Measurements from ENCODE around the gene ARMH3. TPM values are rescaled to one million over a fixed set of nuclear protein-coding genes. Genes with fewer than 3 reads are reported as not detected.

ARMH3 gene
- total and polyA plus RNA-seq, 2 donors = 13.4 to 23.0 TPM

DNA sequence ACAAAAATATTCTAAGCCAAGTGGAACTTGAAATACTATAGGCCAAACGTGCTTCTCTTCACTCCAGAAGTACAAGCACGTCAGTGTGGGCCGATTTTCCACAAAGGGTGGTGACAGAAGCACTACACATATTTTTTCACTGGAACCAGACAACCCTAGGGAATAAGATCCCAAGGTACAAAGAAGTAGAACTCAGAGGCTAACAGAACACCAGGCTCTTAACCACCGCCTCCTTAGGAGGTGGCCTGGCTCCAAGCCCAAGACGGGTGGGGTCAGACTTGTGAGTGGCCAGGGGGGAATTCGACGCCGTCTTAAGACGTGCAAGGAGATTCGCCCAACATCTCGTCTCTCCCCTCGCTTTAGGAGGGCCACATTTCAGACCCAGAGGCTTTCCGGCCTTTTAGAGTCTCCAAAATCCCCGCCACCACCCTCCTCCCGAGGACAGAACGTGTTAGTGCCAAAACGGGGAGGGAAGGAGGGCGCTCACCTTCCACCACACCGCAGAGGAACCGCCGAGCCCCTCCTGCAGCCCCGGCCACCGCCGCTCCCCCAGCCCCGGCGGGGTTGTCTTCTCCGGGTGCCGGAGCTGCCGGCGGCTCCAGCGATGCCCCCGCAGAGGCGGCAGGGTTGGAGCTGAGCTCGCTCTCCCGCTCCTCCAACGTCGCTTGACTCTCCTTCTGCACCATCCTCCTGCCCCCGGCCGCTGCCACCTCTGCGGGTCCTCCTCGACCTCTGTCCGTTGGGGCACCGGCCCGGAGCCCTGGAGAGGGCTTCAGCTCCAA lies 238.4 kb downstream of the ARMH3 start:
- no peaks in the 10 kb centered on the region for H3K4me1 ChIP-seq (ENCODE audit: insufficient read depth)
- no peak for DNase-seq (ENCODE audit: extremely low spot score)
- H3K4me3 ChIP-seq (ENCODE audit: low read depth, low read length) = peak overlapping the region; percentile 97
- peak overlapping the region; percentile 95 for H3K27ac ChIP-seq (ENCODE audit: low read depth)
- WGBS = under 1% methylated on average over 44 of the region's 44 CpGs
- H3K36me3 ChIP-seq (ENCODE audit: insufficient read depth) = no peaks in the 10 kb centered on the region

GRCh38 chr10:101816913-101817336 lies 239.0 kb downstream of the ARMH3 start:
- Histone ChIP-seq H3K4me1 (ENCODE audit: insufficient read depth) (no peaks in the 10 kb centered on the region), H3K36me3 (ENCODE audit: insufficient read depth) (no peaks in the 10 kb centered on the region), H3K27ac (ENCODE audit: low read depth) (no peak overlapping the region), H3K4me3 (ENCODE audit: low read depth, low read length) (peak overlapping the region; percentile 97)
- under 1% methylated on average over 14 of the region's 14 CpGs for WGBS
- no peak for DNase-seq (ENCODE audit: extremely low spot score)

- H3K4me3 ChIP-seq (ENCODE audit: low read depth, low read length) = peak overlapping the region; percentile 97
- no peaks in the 10 kb centered on the region for H3K4me1 ChIP-seq (ENCODE audit: insufficient read depth)
- 1% methylated on average over 5 of the region's 5 CpGs for WGBS
- H3K27ac ChIP-seq (ENCODE audit: low read depth) = no peak overlapping the region
- no peak for DNase-seq (ENCODE audit: extremely low spot score)
- no peaks in the 10 kb centered on the region for H3K36me3 ChIP-seq (ENCODE audit: insufficient read depth)
Measured at GRCh38 chr10:101816376-101816775, 239.6 kb downstream of the ARMH3 start.

DNA sequence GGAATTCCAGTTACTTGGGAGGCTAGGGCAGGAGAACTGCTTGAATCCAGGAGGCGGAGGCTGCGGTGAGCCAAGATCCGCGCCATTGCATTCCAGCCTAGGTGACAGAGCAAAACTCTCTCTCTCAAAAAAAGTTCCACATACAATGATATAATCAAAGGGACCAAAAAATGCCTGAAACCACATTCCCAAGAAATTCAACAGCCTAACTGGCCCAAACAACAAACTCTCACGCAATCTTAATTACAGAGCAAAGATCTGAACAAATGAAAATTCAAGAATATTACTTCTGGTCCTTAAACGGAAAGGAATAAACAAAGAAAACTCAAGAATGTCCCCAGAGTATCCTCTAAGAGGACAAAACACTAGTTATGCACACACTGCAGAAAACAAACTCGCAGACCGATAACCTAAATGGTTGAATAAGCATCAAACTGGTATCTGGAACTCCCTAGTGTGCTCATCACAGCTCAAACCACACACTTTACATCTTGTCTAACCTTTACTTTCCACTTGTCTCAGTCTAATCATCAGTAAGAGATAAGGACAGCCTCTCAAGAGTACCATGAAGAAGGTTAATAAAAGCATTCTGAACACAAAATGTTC lies 241.4 kb downstream of the ARMH3 start:
- no peak for DNase-seq (ENCODE audit: extremely low spot score)
- Histone ChIP-seq H3K27ac (ENCODE audit: low read depth) (no peak overlapping the region), H3K4me1 (ENCODE audit: insufficient read depth) (no peaks in the 10 kb centered on the region), H3K4me3 (ENCODE audit: low read depth, low read length) (peak overlapping the region; percentile 29), H3K36me3 (ENCODE audit: insufficient read depth) (no peaks in the 10 kb centered on the region)
- 72% methylated on average over 8 of the region's 8 CpGs for WGBS

- 74% methylated on average over 4 of the region's 4 CpGs for WGBS
- H3K36me3 ChIP-seq (ENCODE audit: insufficient read depth) = no peaks in the 10 kb centered on the region
Measured at GRCh38 chr10:101812606-101813005, 243.4 kb downstream of the ARMH3 start.

DNA sequence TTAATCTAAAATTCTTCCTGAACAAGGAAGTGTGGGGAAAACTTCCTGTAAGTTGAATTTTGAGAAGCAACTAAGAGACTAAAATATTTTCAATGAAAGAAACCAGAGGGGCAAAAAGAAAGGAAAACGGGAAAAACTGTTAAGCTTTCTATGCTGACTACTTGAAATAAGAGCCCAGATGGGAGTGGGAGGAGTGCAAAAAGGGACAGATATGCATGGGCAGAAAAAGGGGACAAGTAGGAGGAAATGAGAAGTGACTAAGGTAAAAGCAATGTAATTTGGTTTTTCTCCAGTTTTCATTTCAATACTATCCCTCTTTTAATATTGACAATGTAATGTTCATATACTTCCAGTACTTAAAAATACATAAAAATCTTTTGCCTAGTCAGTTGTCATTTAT lies 248.8 kb downstream of the ARMH3 start:
- Histone ChIP-seq H3K4me1 (ENCODE audit: insufficient read depth) (no peaks in the 10 kb centered on the region), H3K36me3 (ENCODE audit: insufficient read depth) (peaks cover 2% of the 10 kb centered on the region), H3K27ac (ENCODE audit: low read depth) (no peak overlapping the region), H3K4me3 (ENCODE audit: low read depth, low read length) (no peak overlapping the region)
- WGBS = 84% methylated on average over 1 of the region's 1 CpG
- DNase-seq (ENCODE audit: extremely low spot score) = no peak

More at GRCh38 chr10:101812606-101813005, 243.4 kb downstream of the ARMH3 start:
- Histone ChIP-seq H3K27ac (ENCODE audit: low read depth) (no peak overlapping the region), H3K4me3 (ENCODE audit: low read depth, low read length) (no peak overlapping the region), H3K4me1 (ENCODE audit: insufficient read depth) (no peaks in the 10 kb centered on the region)
- no peak for DNase-seq (ENCODE audit: extremely low spot score)

DNA sequence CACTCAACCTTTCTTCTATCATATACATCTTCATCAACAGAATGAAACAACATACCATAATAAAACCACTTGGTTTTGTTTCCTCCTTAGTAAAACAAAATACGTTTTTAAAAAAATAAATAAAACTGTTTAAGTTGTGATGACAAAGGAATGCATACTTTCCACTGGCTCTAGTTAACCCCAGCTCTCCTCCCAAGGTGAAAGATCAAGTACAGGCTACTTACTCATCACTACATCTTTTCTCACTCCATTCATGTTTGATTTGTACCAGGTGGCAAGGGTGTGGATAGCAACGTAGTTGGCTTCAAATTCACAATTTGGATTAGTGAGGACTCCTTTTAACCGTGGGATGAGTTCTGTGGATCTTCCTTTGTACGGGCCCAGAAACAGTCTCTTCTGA lies 252.5 kb downstream of the ARMH3 start:
- WGBS = 59% methylated on average over 4 of the region's 4 CpGs
- Histone ChIP-seq H3K27ac (ENCODE audit: low read depth) (no peak overlapping the region), H3K4me1 (ENCODE audit: insufficient read depth) (no peaks in the 10 kb centered on the region), H3K36me3 (ENCODE audit: insufficient read depth) (peaks cover 7% of the 10 kb centered on the region), H3K4me3 (ENCODE audit: low read depth, low read length) (no peak overlapping the region)
- no peak for DNase-seq (ENCODE audit: extremely low spot score)

GRCh38 chr10:101797403-101798059 lies 258.4 kb downstream of the ARMH3 start:
- H3K4me3 ChIP-seq (ENCODE audit: low read depth, low read length) = no peak overlapping the region
- no peak overlapping the region for H3K27ac ChIP-seq (ENCODE audit: low read depth)
- 69% methylated on average over 4 of the region's 4 CpGs for WGBS
- no peaks in the 10 kb centered on the region for H3K4me1 ChIP-seq (ENCODE audit: insufficient read depth)
- peaks cover 14% of the 10 kb centered on the region for H3K36me3 ChIP-seq (ENCODE audit: insufficient read depth)
- no peak for DNase-seq (ENCODE audit: extremely low spot score)

Small RNA genes within 50 kb of the gene (small RNA-seq; reads per million reads assigned to genes)
- gene AL500527.1 = not detected
- not detected for gene AL500527.2
- not detected for gene RF00017
- not detected for gene RF00019

Other genes starting within 250 kb of the ARMH3 start
- gene OGA, start 237.7 kb downstream of the ARMH3 start, total RNA-seq = 240 TPM
- 56.8 TPM for gene OGA, start 237.7 kb downstream of the ARMH3 start, polyA plus RNA-seq
- 2.4 TPM for gene KCNIP2, start 212.4 kb downstream of the ARMH3 start, total RNA-seq
- gene KCNIP2, start 212.4 kb downstream of the ARMH3 start, polyA plus RNA-seq = 1.5 TPM
- gene HPS6, start 9.2 kb upstream of the ARMH3 start, total RNA-seq = 11.1 TPM
- gene HPS6, start 9.2 kb upstream of the ARMH3 start, polyA plus RNA-seq = 18.7 TPM
- gene LDB1, start 64.2 kb upstream of the ARMH3 start, total RNA-seq = 51.8 TPM
- gene LDB1, start 64.2 kb upstream of the ARMH3 start, polyA plus RNA-seq = 65.3 TPM
- 12.1 TPM for gene PPRC1, start 76.9 kb upstream of the ARMH3 start, total RNA-seq
- gene PPRC1, start 76.9 kb upstream of the ARMH3 start, polyA plus RNA-seq = 20.7 TPM
- 23.6 TPM for gene NOLC1, start 96.2 kb upstream of the ARMH3 start, total RNA-seq
- gene NOLC1, start 96.2 kb upstream of the ARMH3 start, polyA plus RNA-seq = 43.1 TPM
- gene ELOVL3, start 170.1 kb upstream of the ARMH3 start, total RNA-seq = not detected
- 0.29 TPM for gene ELOVL3, start 170.1 kb upstream of the ARMH3 start, polyA plus RNA-seq
- 0.32 TPM for gene PITX3, start 185.3 kb upstream of the ARMH3 start, total RNA-seq
- gene PITX3, start 185.3 kb upstream of the ARMH3 start, polyA plus RNA-seq = 0.08 TPM
- gene GBF1, start 189.4 kb upstream of the ARMH3 start, total RNA-seq = 29.3 TPM
- 22.9 TPM for gene GBF1, start 189.4 kb upstream of the ARMH3 start, polyA plus RNA-seq

Measured in urinary bladder (tissue), 4 donors.